Measurements from ENCODE around the gene LDHD. TPM values are rescaled to one million over a fixed set of nuclear protein-coding genes. Genes with fewer than 3 reads are reported as not detected.
"Not testable (repeated sequence)": the region's sequence is repeated elsewhere in the genome, so short reads cannot be mapped to it uniquely, and the experiment has no call there.

Gene LDHD
- total RNA-seq, 4 donors from 2014 or later: 5.1 to 12.8 (median 8.6) TPM

- TF ChIP-seq CTCF (IDR thresholded peaks at IDR 0.05): no peak
- TF ChIP-seq POLR2AphosphoS5 (IDR thresholded peaks at IDR 0.05): no peak
- TF ChIP-seq EP300 (IDR thresholded peaks at IDR 0.05): no peak
- no peak for TF ChIP-seq POLR2A (IDR thresholded peaks at IDR 0.05)
- no peak overlapping the region for H3K27ac ChIP-seq
- H3K4me3 ChIP-seq: no peak overlapping the region
- WGBS, 2 donors (ENCODE audit: low coverage in 1 of 2): 62 to 79% methylated on average over 5 to 6 of the region's 7 CpGs
- H3K36me3 ChIP-seq: peaks cover 0 to 23% of the 10 kb centered on the region in 2 donors
- no peaks in the 10 kb centered on the region for H3K9me3 ChIP-seq
- H3K27me3 ChIP-seq: no peaks in the 10 kb centered on the region
- ATAC-seq: no peak
- peaks cover 0 to 50% (median 13%) of the 10 kb centered on the region in 3 donors for H3K4me1 ChIP-seq
Measured at GRCh38 chr16:75092777-75093176, 23.8 kb downstream of the LDHD start.

- Histone ChIP-seq H3K36me3 (peaks cover 0 to 23% of the 10 kb centered on the region in 2 donors), H3K4me1 (peaks cover 5 to 50% (median 22%) of the 10 kb centered on the region in 3 donors)
- WGBS, 2 donors (ENCODE audit: low coverage in 1 of 2): 69% methylated on average over 3 of the region's 3 CpGs; no CpG with 5 or more reads in 1 of the 2 donors
- H3K27me3 ChIP-seq, H3K4me3 ChIP-seq, H3K27ac ChIP-seq, H3K9me3 ChIP-seq, ATAC-seq: not testable (repeated sequence)
Measured at GRCh38 chr16:75091619-75092018, 25.0 kb downstream of the LDHD start.

- WGBS, 2 donors (ENCODE audit: low coverage in 1 of 2): 100% methylated on average over 2 of the region's 6 CpGs; no CpG with 5 or more reads in 1 of the 2 donors
Measured at GRCh38 chr16:75090899-75091298, 25.7 kb downstream of the LDHD start.

GRCh38 chr16:75089486-75090202 is 26.9 kb downstream of the LDHD start:
- Histone ChIP-seq H3K27ac (no peak overlapping the region), H3K9me3 (no peaks in the 10 kb centered on the region), H3K36me3 (peaks cover 0 to 13% of the 10 kb centered on the region in 2 donors), H3K27me3 (no peaks in the 10 kb centered on the region), H3K4me3 (no peak overlapping the region), H3K4me1 (peaks cover 10 to 61% (median 26%) of the 10 kb centered on the region in 3 donors)
- ATAC-seq: no peak
- TF ChIP-seq EP300 (IDR thresholded peaks at IDR 0.05) (no peak), CTCF (IDR thresholded peaks at IDR 0.05) (no peak), POLR2A (IDR thresholded peaks at IDR 0.05) (no peak), POLR2AphosphoS5 (IDR thresholded peaks at IDR 0.05) (no peak)
- WGBS, 2 donors (ENCODE audit: low coverage in 1 of 2): 50 to 96% methylated on average over 2 to 3 of the region's 6 CpGs

More at GRCh38 chr16:75090899-75091298, 25.7 kb downstream of the LDHD start:
- H3K4me1 ChIP-seq: peaks cover 10 to 50% (median 26%) of the 10 kb centered on the region in 3 donors
- H3K27me3 ChIP-seq, H3K27ac ChIP-seq, H3K4me3 ChIP-seq, ATAC-seq, H3K9me3 ChIP-seq: not testable (repeated sequence)
- peaks cover 0 to 23% of the 10 kb centered on the region in 2 donors for H3K36me3 ChIP-seq

GRCh38 chr16:75088934-75089333 is 27.6 kb downstream of the LDHD start:
- no peak for ATAC-seq

More at GRCh38 chr16:75088934-75089333, 27.6 kb downstream of the LDHD start:
- Histone ChIP-seq H3K9me3 (no peaks in the 10 kb centered on the region), H3K27ac (peak overlapping the region in 2 of 4 donors; percentile 74 to 80), H3K4me3 (no peak overlapping the region), H3K36me3 (peaks cover 0 to 6% of the 10 kb centered on the region in 2 donors), H3K4me1 (peaks cover 10 to 68% (median 26%) of the 10 kb centered on the region in 3 donors), H3K27me3 (no peaks in the 10 kb centered on the region)
- 50 to 100% methylated on average over 2 to 7 of the region's 8 CpGs for WGBS, 2 donors (ENCODE audit: low coverage in 1 of 2)
- no peak for TF ChIP-seq POLR2AphosphoS5 (IDR thresholded peaks at IDR 0.05)
- TF ChIP-seq EP300 (IDR thresholded peaks at IDR 0.05): no peak
- TF ChIP-seq POLR2A (IDR thresholded peaks at IDR 0.05): no peak
- no peak for TF ChIP-seq CTCF (IDR thresholded peaks at IDR 0.05)
